ENCODE measurements around the gene GRM4.

- TF ChIP-seq CTCF (IDR thresholded peaks at IDR 0.05): no peak
- no peak for TF ChIP-seq POLR2AphosphoS5 (IDR thresholded peaks at IDR 0.05)
Observed at GRCh38 chr6:34031625-34032383, 114.1 kb downstream of the GRM4 start.
